ENCODE measurements around the gene HOXA11. TPM values are rescaled to one million over a fixed set of nuclear protein-coding genes. Genes with fewer than 3 reads are reported as not detected.
A peak's percentile ranks its signal among the peaks of the same experiment; 100 is the strongest.

The HOXA11 gene
- total RNA-seq, 5 donors from 2014 or later (not counting 1 experiment from before 2014, with no cell fraction given) = not detected

DNA sequence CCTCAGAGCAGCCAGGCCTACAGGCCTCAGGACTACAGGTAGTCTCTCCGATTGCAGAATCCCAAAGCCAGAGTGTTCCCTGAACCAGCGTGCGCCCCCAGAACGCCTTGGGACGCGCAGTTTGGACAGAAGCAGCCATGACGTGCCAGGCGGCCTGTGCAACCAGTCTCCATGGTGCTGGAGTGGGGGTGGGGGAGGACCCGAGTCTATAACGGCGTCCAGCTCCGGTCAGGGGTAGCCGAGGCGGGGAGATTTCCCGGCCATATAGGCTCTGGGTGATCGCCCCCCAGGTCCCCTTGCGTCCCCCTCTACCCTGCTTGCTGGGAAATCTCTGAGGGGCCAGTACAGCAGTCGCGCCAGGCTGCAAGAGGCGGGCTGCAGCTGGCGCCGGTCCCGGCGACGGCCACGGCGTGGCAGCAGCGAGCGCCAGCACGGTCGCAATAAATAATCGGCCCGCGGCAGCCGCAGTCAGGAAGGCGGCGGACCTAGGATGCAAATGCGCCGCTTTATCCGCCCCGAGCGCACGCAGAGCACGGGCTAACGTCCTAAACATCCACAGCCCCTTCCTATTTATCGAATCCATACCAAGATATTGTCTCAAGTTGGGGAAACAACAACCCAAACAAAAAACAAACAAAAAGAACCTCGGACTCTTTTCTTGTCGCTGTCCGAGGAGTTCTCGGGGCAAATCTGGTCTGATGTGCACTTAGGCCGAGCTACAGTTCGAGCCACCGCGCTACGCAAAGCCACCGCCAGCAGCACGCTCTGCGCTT lies 34.3 kb downstream of the HOXA11 start:
- WGBS (ENCODE audit: insufficient coverage) = 1% methylated on average over 53 of the region's 58 CpGs
- Histone ChIP-seq H3K4me1 (ENCODE audit: control insufficient read depth in 1 of 2, extremely low read depth in 1 of 2, insufficient read depth in 2 of 2, low read length in 2 of 2) (peaks cover 14 to 61% of the 10 kb centered on the region in 2 experiments), H3K27ac (ENCODE audit: low read length) (no peak overlapping the region), H3K27me3 (replicated peaks in 1 of 2; ENCODE audit: control insufficient read depth in 2 of 2, extremely low read depth in 1 of 2, insufficient read depth in 2 of 2, low read length in 1 of 2) (peaks cover 0 to 91% of the 10 kb centered on the region in 2 experiments), H3K9me3 (no peaks in the 10 kb centered on the region), H3K36me3 (ENCODE audit: control insufficient read depth in 2 of 2, extremely low read depth in 1 of 2, insufficient read depth in 1 of 2, low read length in 1 of 2) (no peaks in the 10 kb centered on the region), H3K4me3 (ENCODE audit: control insufficient read depth in 1 of 2, extremely low read depth in 1 of 2, low read length in 1 of 2) (peak overlapping the region; percentile 44 to 46)
- H3K36me3 Mint-ChIP-seq = no peaks in the 10 kb centered on the region
- CTCF ChIA-PET = interaction anchor here (0.6 to 3.3 kb wide), 13 partner anchors 8 to 655 kb away, joined by 3 to 11 read pairs (median 4); partner anchors contain the start of genes HOXA11 (in 1 of the 2), HOXA4 (in 1 of the 2) and HOXA9 (in 1 of the 2)
- DNase-seq (peak in 32 of 35 experiments; percentile 28 to 82 (median 56)), ATAC-seq (replicated peaks in 1 of 4) (peak; percentile 82 to 89 (median 84))
- POLR2A ChIA-PET = no interaction called here
- H3K9me3 Mint-ChIP-seq = no peaks in the 10 kb centered on the region
- peaks cover 80 to 94% of the 10 kb centered on the region in 2 donors for H3K27me3 Mint-ChIP-seq
- H3K27ac Mint-ChIP-seq = no peak overlapping the region
- peaks cover 52 to 57% (median 52%) of the 10 kb centered on the region in 3 donors for H3K4me1 Mint-ChIP-seq
- peak overlapping the region; percentile 60 to 63 (median 61) for H3K4me3 Mint-ChIP-seq

DNA sequence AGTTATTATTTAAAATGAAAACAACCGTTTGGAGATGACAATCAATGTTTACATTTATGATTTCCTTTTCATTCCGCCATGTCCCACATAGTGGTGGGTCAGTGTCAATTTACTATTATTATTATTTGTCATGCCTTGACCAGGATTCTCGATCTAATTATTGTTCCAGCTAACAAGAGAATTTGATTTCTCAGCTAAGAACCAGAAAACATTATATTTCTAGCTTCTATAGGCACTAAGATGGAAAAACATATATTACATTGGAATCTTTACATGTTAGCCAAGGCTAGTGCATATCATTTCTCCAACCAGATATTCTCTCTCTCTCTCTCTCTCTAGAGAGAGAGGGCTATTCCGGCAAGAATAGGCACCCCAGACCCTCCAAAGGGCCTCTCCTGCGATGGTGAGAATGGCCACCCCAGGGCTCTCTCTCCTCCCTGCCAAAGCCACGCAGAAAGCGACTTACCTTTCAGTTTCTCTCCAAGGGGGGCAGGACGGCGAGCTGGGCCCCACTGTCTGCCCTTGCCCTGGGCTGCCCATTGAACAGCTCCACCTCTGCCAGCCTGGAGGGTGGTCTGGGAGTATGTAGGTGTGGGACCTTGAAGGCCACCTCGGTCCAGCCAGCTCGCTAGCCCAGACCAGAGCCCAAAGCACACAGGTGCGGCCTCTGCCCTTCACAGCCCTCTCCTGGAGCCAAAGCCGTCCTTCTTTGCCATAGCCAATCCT lies 35.0 kb downstream of the HOXA11 start:
- no peaks in the 10 kb centered on the region for H3K36me3 ChIP-seq (ENCODE audit: control insufficient read depth in 2 of 2, extremely low read depth in 1 of 2, insufficient read depth in 1 of 2, low read length in 1 of 2)
- H3K27me3 ChIP-seq (replicated peaks in 1 of 2; ENCODE audit: control insufficient read depth in 2 of 2, extremely low read depth in 1 of 2, insufficient read depth in 2 of 2, low read length in 1 of 2) = peaks cover 0 to 91% of the 10 kb centered on the region in 2 experiments
- Mint-ChIP-seq H3K4me3 (peak overlapping the region; percentile 13 to 63 (median 47)), H3K27me3 (peaks cover 73 to 94% of the 10 kb centered on the region in 2 donors), H3K9me3 (no peaks in the 10 kb centered on the region), H3K36me3 (no peaks in the 10 kb centered on the region), H3K4me1 (peaks cover 44 to 50% (median 45%) of the 10 kb centered on the region in 3 donors), H3K27ac (no peak overlapping the region)
- no peak for DNase-seq
- H3K9me3 ChIP-seq = no peaks in the 10 kb centered on the region
- H3K4me3 ChIP-seq (ENCODE audit: control insufficient read depth in 1 of 2, extremely low read depth in 1 of 2, low read length in 1 of 2) = peak overlapping the region in 1 of 2 donors; percentile 44
- H3K4me1 ChIP-seq (ENCODE audit: control insufficient read depth in 1 of 2, extremely low read depth in 1 of 2, insufficient read depth in 2 of 2, low read length in 2 of 2) = peaks cover 7 to 54% of the 10 kb centered on the region in 2 experiments
- WGBS (ENCODE audit: insufficient coverage) = 52% methylated on average over 4 of the region's 13 CpGs
- no peak overlapping the region for H3K27ac ChIP-seq (ENCODE audit: low read length)
- ChIA-PET POLR2A (no interaction called here), CTCF (interaction anchor here (0.5 to 3.3 kb wide), 24 partner anchors 9 to 1258 kb away, joined by 3 to 11 read pairs (median 4); partner anchors contain the start of genes HOXA11 (in 1 of the 2), HOXA4 (in 1 of the 2) and HOXA9 (in 1 of the 2))
- no peak for ATAC-seq (replicated peaks in 1 of 4)

DNA sequence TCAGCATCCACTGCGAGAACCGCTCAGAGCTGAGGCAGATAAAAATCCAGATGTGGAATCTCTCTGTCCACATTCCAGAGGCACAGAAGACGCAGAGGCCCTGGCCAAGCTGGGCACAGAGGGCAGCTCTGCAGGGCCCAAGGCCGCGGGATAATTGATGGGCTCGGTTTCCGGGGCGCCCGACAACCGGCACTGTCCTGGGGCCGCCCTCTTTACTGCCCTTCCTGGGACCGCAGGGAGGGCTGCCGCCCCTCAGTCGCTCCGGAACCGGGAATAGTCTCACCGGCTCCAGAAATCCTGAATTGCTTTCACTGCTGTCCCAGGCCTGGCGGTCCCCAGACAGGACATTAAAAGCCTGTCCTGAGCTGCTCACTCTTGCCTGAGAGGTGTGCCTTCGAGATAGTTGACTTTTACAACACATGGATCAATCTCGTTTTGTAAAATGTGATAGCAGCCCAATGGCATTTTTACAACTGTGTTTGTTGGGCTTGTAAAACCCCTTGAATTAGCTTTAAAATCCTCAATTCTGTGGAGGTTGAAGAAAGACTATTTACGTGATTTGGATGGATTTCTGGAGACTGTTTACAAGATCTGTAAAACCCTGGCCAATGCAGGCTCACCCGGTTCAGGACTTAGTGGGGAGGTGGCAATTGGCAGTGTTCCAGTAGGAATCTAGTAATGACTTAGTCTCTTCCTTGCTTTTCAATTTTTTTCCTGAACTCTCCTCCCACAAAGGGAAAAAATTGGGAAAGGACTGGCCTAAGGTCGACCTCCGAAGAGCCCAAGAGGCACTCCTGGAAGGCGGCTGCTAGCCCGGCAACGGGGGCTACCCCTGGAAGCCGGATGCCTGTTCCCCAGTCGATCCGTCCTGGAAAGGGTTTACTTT lies 36.0 kb downstream of the HOXA11 start:
- DNase-seq = no peak
- peaks cover 0 to 90% of the 10 kb centered on the region in 2 experiments for H3K27me3 ChIP-seq (replicated peaks in 1 of 2; ENCODE audit: control insufficient read depth in 2 of 2, extremely low read depth in 1 of 2, insufficient read depth in 2 of 2, low read length in 1 of 2)
- H3K9me3 Mint-ChIP-seq = no peaks in the 10 kb centered on the region

DNA sequence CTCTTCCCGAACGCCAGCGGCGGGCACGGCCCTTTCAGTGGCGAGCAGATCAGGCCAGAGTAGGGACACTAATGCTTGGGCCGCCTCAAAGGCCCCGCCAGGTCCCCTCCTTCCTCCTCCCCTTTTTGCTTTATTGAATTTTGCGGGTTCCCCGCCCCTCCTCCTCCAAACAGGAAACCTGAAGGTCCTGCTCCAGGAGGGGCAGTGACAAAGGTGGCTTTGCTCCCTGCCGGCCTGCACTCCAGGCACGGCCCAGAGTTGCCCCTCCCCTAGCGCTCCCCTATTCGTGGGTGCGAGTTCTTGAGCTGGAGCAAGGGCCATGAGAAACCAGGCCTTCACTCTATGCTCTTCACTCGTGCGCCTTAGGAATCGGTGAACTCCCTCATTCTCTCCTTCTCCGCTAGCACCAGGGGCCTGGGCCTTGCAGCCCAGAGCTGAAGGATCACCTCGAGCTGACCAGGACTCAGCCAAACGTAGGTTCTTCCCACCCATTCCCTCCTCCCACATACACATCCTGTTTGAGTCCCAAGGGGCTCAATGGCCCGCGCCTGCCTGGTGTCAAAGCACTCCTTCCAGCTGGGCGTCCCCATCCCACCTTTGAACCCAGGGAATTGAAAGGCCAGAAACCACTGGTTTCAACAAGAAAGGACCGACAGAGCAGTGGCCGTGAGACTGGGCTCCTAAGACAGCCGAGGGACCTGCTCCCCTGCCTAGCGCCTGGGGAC lies 36.8 kb downstream of the HOXA11 start:
- Mint-ChIP-seq H3K27ac (no peak overlapping the region), H3K27me3 (peaks cover 59 to 85% of the 10 kb centered on the region in 2 donors), H3K4me3 (peak overlapping the region in 2 of 3 donors; percentile 56 to 68), H3K4me1 (peaks cover 32 to 36% (median 35%) of the 10 kb centered on the region in 3 donors), H3K9me3 (no peaks in the 10 kb centered on the region), H3K36me3 (no peaks in the 10 kb centered on the region)
- WGBS (ENCODE audit: insufficient coverage) = 23% methylated on average over 26 of the region's 28 CpGs
- no peak overlapping the region for H3K27ac ChIP-seq (ENCODE audit: low read length)
- peaks cover 0 to 86% of the 10 kb centered on the region in 2 experiments for H3K27me3 ChIP-seq (replicated peaks in 1 of 2; ENCODE audit: control insufficient read depth in 2 of 2, extremely low read depth in 1 of 2, insufficient read depth in 2 of 2, low read length in 1 of 2)
- CTCF ChIA-PET = interaction anchor here (0.7 to 3.3 kb wide), 3 partner anchors 14 to 779 kb away, joined by 3 to 9 read pairs (median 4); partner anchors contain the start of gene HOXA4 (in 1 of the 2)
- H3K9me3 ChIP-seq = no peaks in the 10 kb centered on the region
- H3K36me3 ChIP-seq (ENCODE audit: control insufficient read depth in 2 of 2, extremely low read depth in 1 of 2, insufficient read depth in 1 of 2, low read length in 1 of 2) = no peaks in the 10 kb centered on the region
- DNase-seq (no peak), ATAC-seq (replicated peaks in 1 of 4) (no peak)
- peaks cover 7 to 44% of the 10 kb centered on the region in 2 experiments for H3K4me1 ChIP-seq (ENCODE audit: control insufficient read depth in 1 of 2, extremely low read depth in 1 of 2, insufficient read depth in 2 of 2, low read length in 2 of 2)
- POLR2A ChIA-PET = interaction anchor here in 1 of 2 donors (0.5 kb wide), 1 partner anchor 13 kb away, joined by 3 read pairs; no protein-coding TSS in a partner anchor
- H3K4me3 ChIP-seq (ENCODE audit: control insufficient read depth in 1 of 2, extremely low read depth in 1 of 2, low read length in 1 of 2) = peak overlapping the region in 1 of 2 donors; percentile 52

More for the DNA sequence above, 36.0 kb downstream of the HOXA11 start:
- WGBS (ENCODE audit: insufficient coverage) = 50% methylated on average over 17 of the region's 30 CpGs
- no peaks in the 10 kb centered on the region for H3K36me3 Mint-ChIP-seq
- ATAC-seq (replicated peaks in 1 of 4) = no peak
- peaks cover 66 to 90% of the 10 kb centered on the region in 2 donors for H3K27me3 Mint-ChIP-seq
- peaks cover 35 to 40% (median 36%) of the 10 kb centered on the region in 3 donors for H3K4me1 Mint-ChIP-seq
- no peak overlapping the region for H3K27ac ChIP-seq (ENCODE audit: low read length)
- ChIA-PET POLR2A (interaction anchor here in 1 of 2 donors (0.5 kb wide), 1 partner anchor 12 kb away, joined by 3 read pairs; no protein-coding TSS in a partner anchor), CTCF (interaction anchor here (0.5 to 3.3 kb wide), 19 partner anchors 8 to 1257 kb away, joined by 3 to 9 read pairs (median 4); partner anchors contain the start of gene HOXA4 (in 1 of the 2))
- no peak overlapping the region for H3K4me3 ChIP-seq (ENCODE audit: control insufficient read depth in 1 of 2, extremely low read depth in 1 of 2, low read length in 1 of 2)
- H3K36me3 ChIP-seq (ENCODE audit: control insufficient read depth in 2 of 2, extremely low read depth in 1 of 2, insufficient read depth in 1 of 2, low read length in 1 of 2) = no peaks in the 10 kb centered on the region
- no peaks in the 10 kb centered on the region for H3K9me3 ChIP-seq
- no peak overlapping the region for H3K27ac Mint-ChIP-seq
- H3K4me1 ChIP-seq (ENCODE audit: control insufficient read depth in 1 of 2, extremely low read depth in 1 of 2, insufficient read depth in 2 of 2, low read length in 2 of 2) = peaks cover 7 to 44% of the 10 kb centered on the region in 2 experiments
- peak overlapping the region in 1 of 3 donors; percentile 68 for H3K4me3 Mint-ChIP-seq

DNA sequence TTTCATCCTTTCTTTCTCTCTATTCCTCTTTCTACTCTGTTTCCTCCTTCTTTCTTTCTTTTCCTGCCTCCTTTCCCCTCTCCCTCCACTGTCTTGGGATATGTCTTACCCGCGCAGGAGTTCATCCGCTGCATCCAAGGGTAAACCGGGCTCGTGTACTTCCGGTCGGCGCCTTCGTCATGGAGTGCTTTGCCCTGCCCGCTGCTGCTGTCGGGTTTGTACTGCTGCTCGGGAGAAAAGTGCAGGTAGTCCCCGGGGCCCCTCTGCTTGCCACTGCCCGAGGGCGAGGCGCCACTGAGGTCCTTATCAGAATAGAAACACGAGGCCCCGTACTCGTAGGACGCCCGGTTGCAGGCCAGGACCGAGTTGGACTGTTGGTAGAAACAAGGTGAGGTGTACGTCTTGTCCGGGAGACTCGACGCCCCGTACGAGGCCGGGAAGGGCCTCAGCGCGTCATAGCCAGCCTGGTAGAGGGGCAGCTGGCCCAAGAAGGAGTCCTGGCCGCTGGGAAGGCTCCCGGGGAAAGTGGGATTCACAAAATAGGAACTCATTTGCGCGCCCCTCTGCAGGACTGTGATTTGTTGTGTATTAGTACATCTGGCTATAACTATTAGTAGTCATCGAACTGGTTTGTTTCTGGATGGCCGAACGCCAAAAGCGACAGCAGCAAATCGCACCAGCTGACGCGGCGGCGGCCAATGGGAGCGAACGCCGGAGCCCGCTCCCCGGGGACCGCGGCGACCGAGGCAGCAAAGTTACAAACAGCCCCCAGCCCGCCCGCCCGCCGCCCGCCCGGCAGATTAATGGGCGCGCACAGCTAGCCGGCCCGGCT lies 37.6 kb downstream of the HOXA11 start, which contains the start of gene HOXA6:
TSS of gene HOXA6 (minus strand) at position 576 of the 832 bp plus-strand sequence. CDS start at position 551, 25 bp downstream.
- POLR2A ChIA-PET = no interaction called here
- DNase-seq (no peak), ATAC-seq (replicated peaks in 1 of 4) (no peak)
- Histone ChIP-seq H3K27ac (ENCODE audit: low read length) (no peak within 1 kb of the TSS), H3K4me3 (ENCODE audit: control insufficient read depth in 1 of 2, extremely low read depth in 1 of 2, low read length in 1 of 2) (peak within 1 kb of the TSS in 1 of 2 donors; percentile 54), H3K36me3 (ENCODE audit: control insufficient read depth in 2 of 2, extremely low read depth in 1 of 2, insufficient read depth in 1 of 2, low read length in 1 of 2) (no peaks in the 10 kb centered on the region), H3K27me3 (replicated peaks in 1 of 2; ENCODE audit: control insufficient read depth in 2 of 2, extremely low read depth in 1 of 2, insufficient read depth in 2 of 2, low read length in 1 of 2) (peaks cover 0 to 83% of the 10 kb centered on the region in 2 experiments), H3K4me1 (ENCODE audit: control insufficient read depth in 1 of 2, extremely low read depth in 1 of 2, insufficient read depth in 2 of 2, low read length in 2 of 2) (peaks cover 7 to 40% of the 10 kb centered on the region in 2 experiments), H3K9me3 (no peaks in the 10 kb centered on the region)
- Mint-ChIP-seq H3K4me1 (peaks cover 30 to 34% (median 34%) of the 10 kb centered on the region in 3 donors), H3K9me3 (no peaks in the 10 kb centered on the region), H3K36me3 (no peaks in the 10 kb centered on the region), H3K27me3 (peaks cover 60 to 83% of the 10 kb centered on the region in 2 donors), H3K4me3 (peak within 1 kb of the TSS in 2 of 3 donors; percentile 56 to 68), H3K27ac (no peak within 1 kb of the TSS)
- 32% methylated on average over 60 of the region's 63 CpGs for WGBS (ENCODE audit: insufficient coverage)
- CTCF ChIA-PET = no interaction called here
